GM18873 (cell line): ENCODE results near the gene PSMD14.
"Not testable (repeated sequence)": the region's sequence is repeated elsewhere in the genome, so short reads cannot be mapped to it uniquely, and the experiment has no call there.

Source experiments
- ATAC-seq: cut with Tn5 transposase; IDR thresholded peaks from one replicate; pipeline ENCODE4 v1.9.1; 2021; ENCODE audit warnings: mild to moderate bottlenecking, moderate library complexity, moderate number of reproducible peaks; ENCODE audit not compliant: unreplicated experiment, low FRiP score

The PSMD14 gene

GRCh38 chr2:161332371-161332967 lies 24.2 kb downstream of the PSMD14 start:
- no peak for ATAC-seq

GRCh38 chr2:161335626-161336025 lies 27.4 kb downstream of the PSMD14 start:
- no peak for ATAC-seq

- no peak for ATAC-seq
Observed at GRCh38 chr2:161337247-161337646, 29.0 kb downstream of the PSMD14 start.

- ATAC-seq: not testable (repeated sequence)
Observed at GRCh38 chr2:161339532-161339931, 31.3 kb downstream of the PSMD14 start.

- ATAC-seq: not testable (repeated sequence)
Observed at GRCh38 chr2:161340930-161341413, 32.7 kb downstream of the PSMD14 start.

- ATAC-seq: no peak
Observed at GRCh38 chr2:161343235-161343634, 35.0 kb downstream of the PSMD14 start.

GRCh38 chr2:161344692-161345091 lies 36.5 kb downstream of the PSMD14 start:
- no peak for ATAC-seq

GRCh38 chr2:161351678-161352077 lies 43.5 kb downstream of the PSMD14 start:
- ATAC-seq: no peak

- ATAC-seq: no peak
Observed at GRCh38 chr2:161352719-161353118, 44.5 kb downstream of the PSMD14 start.

GRCh38 chr2:161353543-161353942 lies 45.3 kb downstream of the PSMD14 start:
- ATAC-seq: no peak

- no peak for ATAC-seq
Observed at GRCh38 chr2:161354106-161354505, 45.9 kb downstream of the PSMD14 start.

- no peak for ATAC-seq
Observed at GRCh38 chr2:161355106-161355505, 46.9 kb downstream of the PSMD14 start.

- no peak for ATAC-seq
Observed at GRCh38 chr2:161355983-161356382, 47.8 kb downstream of the PSMD14 start.

- no peak for ATAC-seq
Observed at GRCh38 chr2:161357097-161357496, 48.9 kb downstream of the PSMD14 start.

GRCh38 chr2:161358838-161359237 lies 50.6 kb downstream of the PSMD14 start:
- ATAC-seq: no peak

GRCh38 chr2:161360095-161360654 lies 52.0 kb downstream of the PSMD14 start:
- not testable (repeated sequence) for ATAC-seq

GRCh38 chr2:161362568-161363166 lies 54.4 kb downstream of the PSMD14 start:
- no peak for ATAC-seq

- no peak for ATAC-seq
Observed at GRCh38 chr2:161367675-161368074, 59.5 kb downstream of the PSMD14 start.

GRCh38 chr2:161369311-161369710 lies 61.1 kb downstream of the PSMD14 start:
- no peak for ATAC-seq

- no peak for ATAC-seq
Observed at GRCh38 chr2:161370981-161371380, 62.8 kb downstream of the PSMD14 start.

GRCh38 chr2:161371869-161372268 lies 63.6 kb downstream of the PSMD14 start:
- no peak for ATAC-seq

- no peak for ATAC-seq
Observed at GRCh38 chr2:161373942-161374341, 65.7 kb downstream of the PSMD14 start.
